Astrocyte of the cerebellum (primary cell): Measurements from ENCODE around the gene IKZF1.

Source experiments
- DNase-seq: peaks from one replicate; pipeline ENCODE4 v3.0.0-alpha.2; 2011; ENCODE audit warnings: low read depth
- H3K4me3 ChIP-seq: 2 replicates; pipeline ENCODE4 v1.5.1; 2011; ENCODE audit warnings: mild to moderate bottlenecking, low read depth, low read length, moderate library complexity
- CTCF ChIP-seq: IDR thresholded peaks from 2 replicates; pipeline ENCODE4 v1.5.1; 2012; ENCODE audit warnings: low read length, low read depth, moderate library complexity, mild to moderate bottlenecking; ENCODE audit errors: missing control alignments
- in situ Hi-C: cut with HindIII; loops from 2 replicates; pipeline ENCODE4 v1.10.0; 2017; ENCODE audit warnings: low sequenced_read_pairs

The IKZF1 gene

DNA sequence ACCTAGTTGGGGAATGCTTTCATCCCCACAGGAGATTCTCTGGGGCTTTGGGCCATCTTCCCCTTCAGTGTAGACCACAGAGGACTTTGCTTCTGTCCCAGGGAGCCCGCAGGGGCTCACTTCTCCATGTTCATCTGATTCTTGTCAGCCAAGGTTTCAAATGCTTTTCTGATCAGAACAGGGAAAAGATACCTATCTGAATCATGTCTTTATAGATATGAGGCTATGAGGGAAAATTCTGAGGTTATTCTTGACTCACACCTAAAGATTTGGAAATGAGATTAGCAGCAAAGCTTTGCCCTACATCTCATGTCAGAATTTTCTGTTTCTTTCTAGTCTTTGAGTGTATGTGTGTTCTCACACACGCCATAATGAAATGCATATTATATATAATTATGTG lies 92.3 kb downstream of the IKZF1 start:
- in situ Hi-C loops = no loop called here
- no peak for TF ChIP-seq CTCF
- no peak overlapping the region for H3K4me3 ChIP-seq
- DNase-seq = no peak

GRCh38 chr7:50397320-50397970 lies 92.9 kb downstream of the IKZF1 start:
- no peak overlapping the region for H3K4me3 ChIP-seq
- no peak for DNase-seq
- TF ChIP-seq CTCF = no peak
- in situ Hi-C loops = no loop called here

GRCh38 chr7:50397971-50398324 lies 93.4 kb downstream of the IKZF1 start:
- in situ Hi-C loops = no loop called here
- H3K4me3 ChIP-seq = no peak overlapping the region
- TF ChIP-seq CTCF = no peak
- no peak for DNase-seq

DNA sequence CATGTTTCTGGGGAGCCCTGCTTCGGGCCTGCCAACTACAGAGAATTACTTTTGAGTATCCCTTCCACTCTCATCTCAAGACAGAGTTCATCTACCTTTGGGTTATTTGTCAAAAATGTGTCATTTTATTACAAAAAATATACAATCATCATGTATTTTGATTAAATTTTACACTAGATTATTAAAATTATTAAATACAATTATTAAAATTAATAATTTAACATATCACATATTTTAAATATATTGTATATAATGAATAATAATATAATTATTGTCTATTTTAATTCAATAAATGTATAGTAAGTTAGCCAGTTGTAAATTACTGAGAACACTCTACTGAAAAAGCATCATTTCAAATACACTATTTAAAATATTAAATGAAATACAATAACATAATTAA lies 94.7 kb downstream of the IKZF1 start:
- in situ Hi-C loops = no loop called here
- DNase-seq = no peak
- H3K4me3 ChIP-seq = no peak overlapping the region
- no peak for TF ChIP-seq CTCF

GRCh38 chr7:50399635-50400034 lies 95.1 kb downstream of the IKZF1 start:
- in situ Hi-C loops = no loop called here
- H3K4me3 ChIP-seq = no peak overlapping the region
- TF ChIP-seq CTCF = no peak
- DNase-seq = no peak

DNA sequence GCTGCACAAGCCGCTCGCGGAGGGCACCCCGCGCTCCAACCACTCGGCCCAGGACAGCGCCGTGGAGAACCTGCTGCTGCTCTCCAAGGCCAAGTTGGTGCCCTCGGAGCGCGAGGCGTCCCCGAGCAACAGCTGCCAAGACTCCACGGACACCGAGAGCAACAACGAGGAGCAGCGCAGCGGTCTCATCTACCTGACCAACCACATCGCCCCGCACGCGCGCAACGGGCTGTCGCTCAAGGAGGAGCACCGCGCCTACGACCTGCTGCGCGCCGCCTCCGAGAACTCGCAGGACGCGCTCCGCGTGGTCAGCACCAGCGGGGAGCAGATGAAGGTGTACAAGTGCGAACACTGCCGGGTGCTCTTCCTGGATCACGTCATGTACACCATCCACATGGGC lies 95.6 kb downstream of the IKZF1 start:
- in situ Hi-C loops = no loop called here
- DNase-seq = no peak
- TF ChIP-seq CTCF = no peak
- H3K4me3 ChIP-seq = no peak overlapping the region

- TF ChIP-seq CTCF = no peak
- in situ Hi-C loops = no loop called here
- H3K4me3 ChIP-seq = no peak overlapping the region
- DNase-seq = no peak
Observed at GRCh38 chr7:50404392-50404791, 99.9 kb downstream of the IKZF1 start.
